ENCODE results near the gene IDE.

- TF ChIP-seq CTCF (IDR thresholded peaks at IDR 0.05; ENCODE audit: borderline replicate concordance, extremely low read depth, low read length, poor library complexity, severe bottlenecking) (no peak), EZH2 (IDR thresholded peaks at IDR 0.05; ENCODE audit: borderline replicate concordance, low read depth, low read length, severe bottlenecking) (no peak)
Measured at GRCh38 chr10:92483539-92483938, 90.4 kb downstream of the IDE start.

Measured in DND-41 (cell line).